GM15510 (cell line): ENCODE measurements around the gene TMEM167B.

ENCODE experiments used
- POLR2A ChIP-seq: IDR thresholded peaks from 3 replicates; pipeline ENCODE4 v1.6.1; 2011; ENCODE audit warnings: borderline replicate concordance; ENCODE audit not compliant: insufficient read length; ENCODE audit errors: extremely low read depth

TMEM167B gene

DNA sequence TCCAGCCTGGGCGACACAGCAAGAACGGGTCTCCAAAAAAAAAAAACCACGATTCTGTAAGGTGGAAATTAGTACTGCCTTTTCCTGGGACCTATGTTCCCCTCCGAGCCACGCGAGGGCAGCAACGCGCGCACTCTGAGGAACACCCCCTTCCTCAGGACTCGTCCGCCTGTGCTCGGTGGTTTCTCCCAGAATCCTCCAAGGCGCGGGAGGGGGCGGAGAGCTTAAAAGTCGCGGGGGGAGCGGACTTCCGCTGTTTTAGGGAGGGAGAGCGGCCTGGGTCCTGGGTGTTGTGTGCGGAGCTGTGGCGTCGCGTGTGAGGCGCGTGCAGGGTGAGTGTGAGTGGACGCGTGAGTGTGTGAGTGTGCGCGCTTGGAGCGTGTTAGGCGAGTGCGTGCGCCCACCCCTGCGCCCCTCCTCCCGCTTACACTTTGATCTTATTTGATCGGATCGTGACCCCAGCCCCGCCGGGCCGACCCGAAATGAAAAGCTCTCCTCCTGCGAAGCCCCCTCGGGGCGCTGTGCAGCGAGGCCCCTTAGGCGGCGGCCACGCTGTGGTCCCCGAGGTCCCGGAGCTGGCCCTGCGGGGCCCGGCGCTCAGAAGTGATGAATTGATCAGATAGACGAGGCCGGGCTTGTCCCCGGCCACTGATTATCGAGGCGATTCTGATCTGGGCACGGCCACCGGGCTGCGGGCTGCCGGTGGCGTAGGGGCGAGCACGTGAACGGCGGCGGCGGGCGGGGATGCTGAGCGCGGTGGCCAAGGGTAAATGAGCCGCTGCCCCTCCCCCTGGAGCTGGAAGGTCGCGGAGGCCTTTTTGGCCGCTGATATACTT is 9.6 kb downstream of the TMEM167B start:
- TF ChIP-seq POLR2A = peak; percentile 100

DNA sequence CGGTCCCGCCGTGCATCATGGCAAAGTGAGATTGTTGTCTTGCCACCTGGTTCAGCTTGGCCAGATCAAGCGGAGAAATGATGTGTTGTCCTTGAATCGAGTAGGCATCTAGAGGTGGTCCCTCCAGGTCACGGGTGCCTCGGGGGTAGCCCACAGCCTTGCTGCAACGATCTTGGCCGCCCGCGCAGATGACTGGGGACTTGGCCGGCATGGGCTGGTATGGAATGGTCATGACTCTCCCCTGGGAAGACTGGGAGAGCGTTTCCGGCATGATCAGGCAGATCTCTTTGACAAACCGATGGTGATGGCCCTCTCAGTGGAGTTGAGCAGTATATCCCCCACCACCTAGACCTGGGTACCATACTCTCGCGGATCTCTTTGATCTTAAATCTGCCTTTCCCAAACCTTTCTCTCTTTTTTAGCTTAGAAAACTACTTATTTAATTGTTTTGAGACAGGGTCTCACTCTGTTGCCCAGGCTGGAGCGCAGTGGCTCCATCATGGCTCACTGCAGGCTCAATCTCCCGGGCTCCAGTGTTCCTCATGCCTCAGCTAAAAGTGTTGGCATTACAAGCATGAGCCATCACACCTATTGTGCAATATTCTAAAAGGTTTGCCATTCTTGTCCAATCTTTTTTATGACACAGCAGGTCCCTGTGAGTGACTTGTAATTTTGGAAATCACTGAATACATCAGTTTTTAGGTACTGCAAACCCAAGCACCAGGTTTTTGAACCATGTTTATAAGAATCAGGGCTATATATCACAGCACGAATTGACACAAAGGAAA is 14.0 kb downstream of the TMEM167B start:
- no peak for TF ChIP-seq POLR2A

DNA sequence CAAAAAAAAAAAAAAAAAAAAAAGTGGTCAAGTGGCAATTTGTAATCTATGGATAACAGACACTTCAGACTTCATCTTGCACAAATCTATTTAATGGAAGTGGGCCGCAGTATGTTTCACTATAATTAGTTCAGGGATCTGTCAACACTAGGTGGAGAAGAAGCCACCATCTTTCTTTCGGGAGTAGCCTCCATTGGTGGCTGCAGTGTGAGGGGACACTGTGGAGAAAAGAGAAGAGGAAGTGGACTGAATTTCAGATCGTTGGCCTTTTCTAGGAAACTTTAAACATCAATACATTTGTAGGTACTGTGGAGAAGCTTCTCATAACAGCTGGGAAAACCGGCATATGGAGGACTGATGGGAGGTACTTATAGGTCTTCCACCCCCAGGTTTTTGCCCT is 15.3 kb downstream of the TMEM167B start:
- TF ChIP-seq POLR2A = no peak

DNA sequence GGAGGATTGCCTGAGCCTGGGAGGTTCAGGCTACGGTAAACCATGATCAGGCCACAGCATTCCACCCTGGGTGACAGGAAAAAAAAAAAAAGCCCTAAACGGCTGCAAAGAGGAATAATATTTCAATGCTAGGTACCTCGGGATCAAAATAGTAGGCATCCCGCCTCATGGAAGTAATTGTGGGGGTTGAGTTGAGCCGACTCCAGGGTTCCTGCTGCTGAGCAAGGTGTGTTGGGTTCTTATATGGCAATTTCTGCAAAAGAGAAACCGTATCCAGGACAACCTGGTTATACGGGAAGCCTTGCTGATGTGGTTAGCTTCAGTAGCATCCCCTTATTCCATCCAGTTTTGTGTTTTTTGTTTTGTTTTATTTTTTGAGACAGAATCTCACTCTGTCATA is 17.2 kb downstream of the TMEM167B start:
- no peak for TF ChIP-seq POLR2A

DNA sequence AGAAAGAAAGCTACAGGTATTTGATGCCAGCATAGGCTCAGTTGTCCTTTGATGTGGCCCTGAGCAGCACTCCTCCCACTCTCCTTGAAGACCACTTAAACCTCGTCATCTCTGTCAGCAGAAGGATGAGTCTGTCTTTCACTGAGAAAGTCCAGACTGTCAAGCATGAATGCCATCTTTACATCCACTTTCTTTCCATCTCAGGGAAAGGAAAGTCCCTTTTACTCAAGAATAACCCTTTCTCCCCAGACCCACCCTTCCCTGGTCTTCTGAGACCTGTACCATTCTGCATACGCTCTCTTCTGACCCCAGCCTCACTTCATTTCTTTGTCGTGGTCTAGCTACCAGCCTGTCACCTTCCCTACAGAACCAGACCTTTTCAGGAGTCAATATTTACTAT is 19.3 kb downstream of the TMEM167B start:
- TF ChIP-seq POLR2A = no peak

DNA sequence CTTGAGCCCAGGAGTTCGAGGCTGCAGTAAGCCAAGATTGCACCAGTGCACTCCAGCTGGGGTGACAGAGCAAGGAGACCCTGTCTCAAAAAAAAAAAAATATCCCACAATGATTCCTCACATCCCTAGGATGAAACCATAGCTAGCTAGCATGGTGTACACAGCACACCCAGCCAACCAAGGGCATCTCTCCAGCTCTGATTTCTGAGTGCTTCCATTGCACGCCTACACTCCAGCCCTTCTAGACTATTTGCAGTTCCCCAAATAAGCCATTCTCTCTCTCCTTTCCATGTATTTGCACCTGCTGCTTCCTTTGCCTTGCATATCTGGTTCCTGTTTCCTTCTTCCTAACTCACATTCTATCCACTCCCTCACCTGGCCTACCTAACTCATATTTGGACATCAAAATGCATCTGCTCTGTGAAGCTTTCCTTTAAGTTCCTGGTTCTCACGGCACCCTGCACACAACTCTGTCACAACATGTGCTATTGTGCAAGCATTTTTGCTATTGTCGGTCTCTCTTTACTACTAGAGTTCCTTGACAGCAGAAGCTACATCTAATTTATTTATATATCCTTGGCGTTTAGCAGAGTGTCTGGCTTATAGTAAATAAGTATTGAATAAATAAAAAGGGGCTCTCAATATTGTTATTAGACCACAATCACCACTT is 21.0 kb downstream of the TMEM167B start:
- no peak for TF ChIP-seq POLR2A

DNA sequence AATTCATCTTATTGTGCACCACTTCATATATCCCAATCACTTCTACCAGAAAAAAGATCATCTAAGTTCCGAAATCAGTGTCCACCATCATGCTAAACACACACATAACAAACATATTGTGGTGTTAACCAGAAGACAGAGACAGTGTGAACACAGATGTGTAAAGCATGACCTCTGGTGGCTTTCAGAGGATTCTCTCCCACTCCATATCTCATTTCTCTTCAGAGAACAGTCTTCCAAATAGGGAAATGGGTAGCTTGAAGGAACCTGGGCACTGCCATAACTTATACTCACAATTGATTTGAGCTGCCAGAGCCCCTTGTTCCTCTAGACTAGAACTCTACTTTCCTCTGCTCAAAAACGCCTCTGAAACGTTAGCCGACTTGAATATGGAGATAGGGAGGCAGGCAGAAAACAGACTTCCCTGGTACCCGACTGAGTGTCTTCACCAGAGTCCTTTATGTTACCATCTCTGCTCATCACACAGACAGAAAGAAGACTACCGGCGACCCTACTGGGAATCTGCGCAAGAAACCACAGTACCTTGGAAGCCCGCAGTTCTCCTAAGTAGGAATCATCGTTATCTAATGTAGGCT is 21.6 kb downstream of the TMEM167B start:
- TF ChIP-seq POLR2A = no peak

DNA sequence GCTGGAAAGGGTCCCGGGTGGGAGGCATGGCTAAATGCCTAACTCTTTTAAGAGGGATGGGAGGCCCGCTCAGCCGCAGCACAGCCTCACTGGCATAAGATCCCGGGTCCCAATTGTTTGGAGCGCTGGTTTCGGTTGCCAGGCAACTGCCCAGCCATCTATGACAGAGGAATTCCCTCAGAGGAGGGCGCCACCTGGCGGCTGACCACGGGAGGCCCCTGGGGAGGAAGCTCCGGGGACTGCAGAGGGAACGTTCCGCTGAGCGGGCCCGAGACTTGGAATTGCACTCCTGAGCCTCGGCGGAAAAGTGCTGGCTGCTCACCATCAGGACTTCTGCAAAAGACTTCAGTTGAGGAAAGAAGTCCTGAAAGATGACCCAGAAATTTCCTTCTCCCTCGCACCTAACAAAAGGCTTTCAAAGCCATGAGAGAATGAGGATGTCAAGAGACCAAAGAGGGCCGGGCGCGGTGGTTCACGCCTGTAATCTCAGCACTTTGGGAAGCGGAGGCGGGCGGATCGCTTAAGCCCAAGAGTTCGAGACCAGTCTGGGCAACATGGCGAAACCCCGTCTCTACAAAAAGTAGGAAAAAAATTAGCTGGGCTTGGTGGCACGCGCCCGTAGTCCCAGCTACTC is 22.2 kb downstream of the TMEM167B start:
- no peak for TF ChIP-seq POLR2A

DNA sequence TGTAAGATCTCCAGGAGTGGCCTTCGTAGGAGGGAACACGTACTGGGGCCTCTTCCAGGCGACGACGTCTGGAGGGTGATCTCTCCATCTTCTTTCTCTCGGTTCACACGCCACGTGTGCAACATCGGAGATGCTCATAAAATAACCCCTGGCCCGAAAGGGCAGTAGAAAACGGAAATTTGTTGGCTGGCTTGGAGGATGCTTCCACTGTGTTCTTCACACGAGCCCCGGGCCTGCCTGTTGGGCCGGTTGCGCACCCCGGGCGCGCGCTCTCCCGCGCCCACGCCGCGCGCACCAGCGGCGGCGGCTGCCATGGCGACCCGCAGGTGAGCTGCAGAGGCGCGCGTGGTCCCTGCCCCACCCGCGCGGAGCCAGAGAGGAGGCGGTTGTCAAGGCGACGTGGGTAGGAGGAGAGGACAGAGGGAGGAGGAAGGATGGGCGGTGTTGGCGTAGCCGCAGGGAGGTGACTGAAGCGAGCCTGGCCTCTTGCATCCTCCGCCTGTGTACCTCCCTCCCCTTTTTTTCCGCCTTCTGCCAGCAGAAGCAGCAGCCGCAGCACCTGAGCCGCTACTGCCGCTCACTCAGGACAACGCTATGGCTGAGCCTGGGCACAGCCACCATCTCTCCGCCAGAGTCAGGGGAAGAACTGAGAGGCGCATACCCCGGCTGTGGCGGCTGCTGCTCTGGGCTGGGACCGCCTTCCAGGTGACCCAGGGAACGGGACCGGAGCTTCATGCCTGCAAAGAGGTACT is 23.2 kb downstream of the TMEM167B start, which contains the start of gene ELAPOR1:
TSS of gene ELAPOR1 (plus strand) at position 526 of the 752 bp plus-strand sequence. CDS start at position 595, 69 bp downstream.
- no peak for TF ChIP-seq POLR2A

DNA sequence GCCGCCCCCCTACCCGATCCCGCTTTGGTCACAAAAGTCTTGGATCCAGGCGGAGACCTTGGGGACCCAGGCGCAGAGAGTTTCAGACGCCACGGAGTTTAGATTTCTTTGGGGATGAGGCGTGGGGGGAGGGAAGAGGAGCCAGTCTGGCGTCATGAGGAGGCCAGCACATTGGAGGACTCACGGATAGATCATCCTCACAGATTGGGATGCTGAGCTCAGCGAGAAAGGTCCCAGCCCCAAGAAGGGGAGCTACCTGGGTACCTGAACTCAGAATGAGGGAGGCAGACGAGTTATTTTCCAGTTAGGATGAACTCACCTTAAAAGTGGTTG is 23.7 kb downstream of the TMEM167B start:
- no peak for TF ChIP-seq POLR2A

DNA sequence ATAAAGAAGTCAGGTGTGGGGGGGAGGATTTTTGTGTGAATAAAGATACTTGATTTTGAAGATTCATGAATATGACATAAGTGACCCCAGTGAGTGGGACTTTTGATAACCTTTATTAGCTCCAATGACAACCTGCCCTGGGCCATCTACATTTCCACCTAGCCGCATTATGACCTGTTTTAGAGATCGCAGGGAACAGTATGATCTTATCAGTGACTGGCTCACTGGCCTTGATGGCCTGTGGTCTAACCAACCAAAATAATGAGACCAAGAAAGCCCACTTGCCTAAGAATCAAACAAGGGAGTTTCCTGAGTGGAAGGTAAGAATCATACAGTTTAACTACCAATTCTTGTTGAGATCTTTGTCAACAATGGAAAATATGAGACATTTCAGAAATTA is 25.1 kb downstream of the TMEM167B start:
- TF ChIP-seq POLR2A = no peak

DNA sequence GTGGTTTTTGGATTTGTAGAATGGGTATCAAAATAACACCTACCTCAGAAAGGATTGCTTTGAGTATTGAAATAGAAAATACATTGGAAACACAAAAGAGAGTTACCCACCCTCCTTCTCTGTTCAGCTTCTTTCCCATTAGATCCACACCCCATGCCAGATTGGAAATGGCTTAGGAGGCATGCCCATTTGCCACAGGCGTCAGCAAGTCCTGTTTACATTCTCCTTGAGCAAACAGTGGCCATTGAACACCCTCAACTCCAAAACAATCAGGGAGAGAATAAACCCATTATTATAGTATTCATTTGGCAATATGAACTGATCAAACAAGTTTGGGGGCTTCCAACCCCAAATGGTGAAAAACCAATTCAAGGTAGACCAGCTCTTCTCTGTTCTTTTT is 25.7 kb downstream of the TMEM167B start:
- TF ChIP-seq POLR2A = no peak

DNA sequence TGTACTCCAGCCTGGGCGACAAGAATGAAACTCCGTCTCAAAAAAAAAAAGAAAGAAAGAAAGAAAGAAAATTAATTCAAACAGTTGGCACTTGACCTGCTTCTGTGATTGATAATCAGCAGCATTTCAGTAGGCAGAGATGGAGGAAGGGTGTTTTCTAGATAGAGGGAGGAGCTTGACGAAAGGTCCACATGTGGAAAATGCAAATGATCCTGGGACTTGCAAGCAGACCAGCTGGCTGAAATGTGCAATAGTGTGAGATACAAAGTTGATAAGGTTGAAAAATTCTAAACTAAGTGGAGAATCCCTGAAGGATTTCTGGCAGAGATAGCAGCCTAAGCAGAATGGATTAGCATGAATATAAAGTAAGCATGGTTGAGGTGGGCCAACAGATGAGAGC is 27.5 kb downstream of the TMEM167B start:
- no peak for TF ChIP-seq POLR2A

DNA sequence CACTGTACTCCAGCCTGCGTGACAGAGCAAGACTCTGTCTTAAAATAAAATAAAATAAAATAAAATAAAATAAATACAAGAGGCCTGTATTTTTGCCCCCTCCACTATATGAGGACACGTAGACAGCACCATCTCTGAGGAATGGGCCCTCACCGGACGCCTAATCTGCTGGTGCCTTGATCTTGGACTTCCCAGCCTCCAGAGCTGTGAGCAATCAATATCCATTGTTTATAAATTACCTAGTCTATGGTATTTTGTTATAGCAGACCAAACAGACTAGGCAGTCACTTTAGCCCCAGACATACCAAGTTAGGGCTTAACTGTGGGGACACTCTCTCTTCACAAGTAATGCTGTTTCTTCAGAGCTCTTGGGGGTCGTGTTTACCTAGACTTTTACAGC is 29.8 kb downstream of the TMEM167B start:
- TF ChIP-seq POLR2A = no peak

DNA sequence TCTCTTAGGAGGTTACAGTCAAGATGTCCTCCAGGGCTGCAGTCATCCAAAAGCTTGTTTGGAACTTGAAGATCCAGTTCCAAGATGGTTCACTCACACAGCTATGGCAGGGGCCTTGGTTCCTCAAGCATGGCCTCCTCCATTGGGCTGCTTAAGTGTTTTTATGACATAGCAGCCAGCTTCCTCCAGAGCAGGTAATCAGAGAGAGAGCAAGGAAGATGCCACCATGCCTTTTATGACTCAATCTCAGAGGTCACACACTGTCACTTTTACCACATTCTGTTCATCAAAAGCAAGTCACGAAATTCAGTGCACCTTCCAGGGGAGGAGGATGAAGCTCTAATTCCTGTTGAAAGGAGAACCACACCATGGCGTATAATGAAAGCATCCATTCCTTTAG is 40.5 kb downstream of the TMEM167B start:
- no peak for TF ChIP-seq POLR2A

DNA sequence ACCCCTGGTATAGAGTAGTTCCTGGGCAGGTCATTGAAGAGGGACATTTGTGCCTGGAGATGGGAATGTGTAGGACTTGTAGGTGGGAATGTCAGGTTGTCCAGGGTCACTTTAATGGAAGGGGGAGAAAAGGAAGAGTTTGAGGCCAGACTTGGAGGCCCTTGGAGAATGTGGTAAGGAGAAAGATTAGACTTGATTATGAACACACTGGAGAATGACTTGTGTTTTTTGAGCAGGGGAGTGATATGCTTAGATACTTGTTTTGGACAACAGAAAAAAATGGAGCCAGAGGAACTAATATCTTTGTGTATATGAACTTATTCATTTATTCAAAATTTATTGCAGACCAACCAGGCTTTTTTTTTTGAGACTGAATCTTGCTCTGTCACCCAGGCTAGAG is 41.2 kb downstream of the TMEM167B start:
- TF ChIP-seq POLR2A = no peak
